Hypothalamus (tissue), 51 donors: ENCODE results near the gene TAF11L13.
"Not testable (repeated sequence)": the region's sequence is repeated elsewhere in the genome, so short reads cannot be mapped to it uniquely, and the experiment has no call there.

Experiments
- DNase-seq, 51 donors: peaks; one replicate each; lab custom pipeline; 2025; lab: John Stamatoyannopoulos, UW

The TAF11L13 gene

DNA sequence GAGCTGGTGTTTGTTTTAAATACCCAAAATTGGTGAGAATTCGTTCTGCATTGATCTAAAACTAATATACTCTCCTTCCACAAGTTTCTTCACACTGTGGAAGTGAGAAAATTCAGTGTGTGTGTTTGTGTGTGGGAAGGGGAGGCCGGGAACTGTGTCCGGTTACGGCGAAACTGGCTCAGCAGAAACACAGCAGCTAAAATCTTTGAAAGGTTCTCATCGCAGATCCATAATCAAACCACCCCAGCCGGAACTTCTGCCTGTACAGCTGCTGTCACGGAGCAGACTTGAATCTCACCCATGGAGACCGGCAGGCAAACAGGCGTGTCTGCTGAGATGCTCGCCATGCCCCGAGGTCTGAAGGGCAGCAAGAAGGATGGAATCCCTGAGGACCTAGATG is at the start of gene TAF11L13:
TAF11L13 (plus strand) TSS at position 301 of the 400 bp plus-strand sequence.
- not testable (repeated sequence) for DNase-seq

DNA sequence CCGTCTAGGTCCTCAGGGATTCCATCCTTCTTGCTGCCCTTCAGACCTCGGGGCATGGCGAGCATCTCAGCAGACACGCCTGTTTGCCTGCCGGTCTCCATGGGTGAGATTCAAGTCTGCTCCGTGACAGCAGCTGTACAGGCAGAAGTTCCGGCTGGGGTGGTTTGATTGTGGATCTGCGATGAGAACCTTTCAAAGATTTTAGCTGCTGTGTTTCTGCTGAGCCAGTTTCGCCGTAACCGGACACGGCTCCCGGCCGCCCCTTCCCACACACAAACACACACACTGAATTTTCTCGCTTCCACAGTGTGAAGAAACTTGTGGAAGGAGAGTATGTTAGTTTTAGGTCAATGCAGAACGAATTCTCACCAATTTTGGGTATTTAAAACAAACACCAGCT is 46.2 kb upstream of the TAF11L13 start, which contains the start of gene TAF11L7:
TAF11L7 (minus strand) TSS at position 101 of the 400 bp plus-strand sequence.
- DNase-seq, result not testable (repeated sequence)

DNA sequence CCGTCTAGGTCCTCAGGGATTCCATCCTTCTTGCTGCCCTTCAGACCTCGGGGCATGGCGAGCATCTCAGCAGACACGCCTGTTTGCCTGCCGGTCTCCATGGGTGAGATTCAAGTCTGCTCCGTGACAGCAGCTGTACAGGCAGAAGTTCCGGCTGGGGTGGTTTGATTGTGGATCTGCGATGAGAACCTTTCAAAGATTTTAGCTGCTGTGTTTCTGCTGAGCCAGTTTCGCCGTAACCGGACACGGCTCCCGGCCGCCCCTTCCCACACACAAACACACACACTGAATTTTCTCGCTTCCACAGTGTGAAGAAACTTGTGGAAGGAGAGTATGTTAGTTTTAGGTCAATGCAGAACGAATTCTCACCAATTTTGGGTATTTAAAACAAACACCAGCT is 41.0 kb upstream of the TAF11L13 start, which contains the start of gene TAF11L8:
TAF11L8 (minus strand) TSS at position 101 of the 400 bp plus-strand sequence.
- not testable (repeated sequence) for DNase-seq

DNA sequence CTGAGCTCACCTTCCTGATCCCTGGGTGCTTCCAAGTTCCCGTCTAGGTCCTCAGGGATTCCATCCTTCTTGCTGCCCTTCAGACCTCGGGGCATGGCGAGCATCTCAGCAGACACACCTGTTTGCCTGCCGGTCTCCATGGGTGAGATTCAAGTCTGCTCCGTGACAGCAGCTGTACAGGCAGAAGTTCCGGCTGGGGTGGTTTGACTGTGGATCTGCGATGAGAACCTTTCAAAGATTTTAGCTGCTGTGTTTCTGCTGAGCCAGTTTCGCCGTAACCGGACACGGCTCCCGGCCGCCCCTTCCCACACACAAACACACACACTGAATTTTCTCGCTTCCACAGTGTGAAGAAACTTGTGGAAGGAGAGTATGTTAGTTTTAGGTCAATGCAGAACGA is 37.6 kb upstream of the TAF11L13 start, which contains the start of gene TAF11L9:
TAF11L9 (minus strand) TSS at position 140 of the 400 bp plus-strand sequence.
- DNase-seq, result not testable (repeated sequence)

DNA sequence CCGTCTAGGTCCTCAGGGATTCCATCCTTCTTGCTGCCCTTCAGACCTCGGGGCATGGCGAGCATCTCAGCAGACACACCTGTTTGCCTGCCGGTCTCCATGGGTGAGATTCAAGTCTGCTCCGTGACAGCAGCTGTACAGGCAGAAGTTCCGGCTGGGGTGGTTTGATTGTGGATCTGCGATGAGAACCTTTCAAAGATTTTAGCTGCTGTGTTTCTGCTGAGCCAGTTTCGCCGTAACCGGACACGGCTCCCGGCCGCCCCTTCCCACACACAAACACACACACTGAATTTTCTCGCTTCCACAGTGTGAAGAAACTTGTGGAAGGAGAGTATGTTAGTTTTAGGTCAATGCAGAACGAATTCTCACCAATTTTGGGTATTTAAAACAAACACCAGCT is 34.2 kb upstream of the TAF11L13 start, which contains the start of gene TAF11L10:
TAF11L10 (minus strand) TSS at position 101 of the 400 bp plus-strand sequence.
- not testable (repeated sequence) for DNase-seq

DNA sequence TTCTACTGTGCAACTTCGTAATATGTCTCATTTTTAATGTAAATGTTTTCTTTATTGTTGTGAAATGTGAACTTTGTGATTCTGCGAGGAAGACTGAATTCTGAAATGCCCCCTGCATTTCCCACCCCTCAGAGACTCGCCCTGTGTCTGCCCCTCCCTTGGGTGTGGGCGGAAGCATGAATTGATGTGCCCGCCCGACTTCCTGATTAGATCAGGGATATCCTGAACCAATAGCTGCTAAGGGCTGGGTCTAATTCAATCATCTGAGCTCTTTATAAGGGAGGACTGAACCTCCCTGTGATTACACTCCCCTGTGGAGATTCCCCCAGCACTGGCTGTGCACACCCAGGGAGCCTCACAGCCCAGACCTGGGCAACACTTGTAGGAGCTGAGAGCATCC is 28.0 kb upstream of the TAF11L13 start, which contains the start of gene TAF11L11:
TAF11L11 (plus strand) TSS at position 304 of the 400 bp plus-strand sequence.
- DNase-seq, result not testable (repeated sequence)

DNA sequence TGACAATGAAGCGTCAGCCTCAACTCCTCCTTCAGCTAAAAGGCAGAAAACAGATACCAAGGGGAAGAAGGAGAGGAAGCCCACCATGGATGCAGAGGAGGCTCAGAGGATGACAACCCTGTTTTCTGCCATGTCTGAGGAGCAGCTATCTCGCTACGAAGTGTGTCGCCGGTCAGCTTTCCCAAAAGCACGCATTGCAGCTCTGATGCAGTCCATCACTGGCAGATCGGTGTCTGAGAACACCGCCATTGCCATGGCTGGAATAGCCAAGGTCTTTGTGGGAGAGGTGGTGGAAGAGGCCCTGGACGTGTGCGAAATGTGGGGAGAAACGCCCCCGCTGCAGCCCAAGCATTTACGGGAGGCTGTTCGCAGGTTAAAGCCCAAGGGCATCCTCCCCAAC is 26.9 kb upstream of the TAF11L13 start:
- DNase-seq, result no peak

DNA sequence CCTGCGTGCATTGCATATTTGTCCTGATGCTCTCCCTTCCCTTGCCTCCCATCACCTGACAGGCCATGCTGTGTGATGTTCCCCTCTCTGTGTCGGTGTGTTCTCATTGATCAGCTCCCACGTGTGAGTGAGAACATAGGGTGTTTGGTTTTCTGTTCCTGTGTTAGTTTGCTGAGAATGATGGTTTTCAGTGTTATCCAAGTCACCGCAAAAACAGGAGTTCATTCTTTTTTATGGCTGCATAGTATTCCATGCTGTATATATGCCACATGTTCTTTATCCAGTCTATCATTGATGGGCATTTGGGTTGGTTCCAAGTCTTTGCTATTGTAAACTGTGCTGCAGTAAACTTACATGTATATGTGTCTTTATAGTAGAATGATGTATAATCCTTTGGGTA is 24.4 kb upstream of the TAF11L13 start:
- not testable (repeated sequence) for DNase-seq

DNA sequence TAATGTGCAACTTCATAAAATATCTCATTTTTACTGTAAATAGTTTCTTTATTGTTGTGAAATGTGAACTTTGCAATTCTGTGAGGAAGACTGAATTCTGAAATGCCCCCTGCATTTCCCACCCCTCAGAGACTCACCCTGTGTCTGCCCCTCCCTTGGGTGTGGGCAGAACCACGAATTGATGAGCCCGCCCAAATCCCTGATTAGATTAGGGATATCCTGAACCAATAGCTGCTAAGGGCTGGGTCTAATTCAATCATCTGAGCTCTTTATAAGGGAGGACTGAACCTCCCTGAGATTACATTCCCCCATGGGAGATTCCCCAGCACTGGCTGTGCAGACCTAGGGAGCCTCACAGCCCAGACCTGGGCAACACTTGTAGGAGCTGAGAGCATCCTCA is 21.8 kb upstream of the TAF11L13 start, which contains the start of gene TAF11L12:
TAF11L12 (plus strand) TSS at position 301 of the 400 bp plus-strand sequence.
- DNase-seq, result not testable (repeated sequence)

DNA sequence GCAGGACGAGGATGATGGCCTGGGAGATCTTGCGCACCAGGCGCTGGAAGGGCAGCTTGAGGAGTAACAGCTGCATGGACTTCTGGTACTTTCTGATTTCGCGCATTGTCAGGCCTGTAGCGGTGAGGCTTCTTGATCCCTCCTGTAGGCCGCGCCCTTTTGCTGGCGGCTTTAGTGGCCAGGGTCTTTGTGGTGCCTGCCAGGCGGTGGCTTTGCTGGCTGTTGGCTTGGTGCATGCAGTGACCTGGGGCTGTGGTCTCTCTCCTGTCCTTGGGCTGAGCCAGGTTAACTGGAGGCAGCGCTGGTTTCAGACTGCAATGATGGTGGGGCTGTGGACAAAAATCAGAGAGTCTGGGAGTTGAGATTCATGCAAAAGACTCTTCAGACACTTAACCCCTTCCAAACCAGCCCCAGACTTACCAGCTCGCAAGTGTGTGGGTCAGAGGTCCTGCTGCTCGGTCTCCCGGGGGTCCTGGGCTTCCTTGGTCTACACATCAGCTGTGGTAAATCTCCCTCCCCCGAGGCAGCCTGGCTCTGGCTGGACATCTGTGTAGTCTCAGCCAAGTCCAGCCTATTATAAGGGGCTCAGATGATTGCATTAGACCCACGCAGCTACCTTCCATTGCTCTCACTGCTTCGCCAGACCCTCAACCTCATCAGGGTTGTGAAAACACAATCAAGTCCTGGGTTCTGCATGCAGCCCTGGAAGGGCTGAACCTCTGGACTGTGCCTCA is 16.8 kb upstream of the TAF11L13 start:
- no peak for DNase-seq

DNA sequence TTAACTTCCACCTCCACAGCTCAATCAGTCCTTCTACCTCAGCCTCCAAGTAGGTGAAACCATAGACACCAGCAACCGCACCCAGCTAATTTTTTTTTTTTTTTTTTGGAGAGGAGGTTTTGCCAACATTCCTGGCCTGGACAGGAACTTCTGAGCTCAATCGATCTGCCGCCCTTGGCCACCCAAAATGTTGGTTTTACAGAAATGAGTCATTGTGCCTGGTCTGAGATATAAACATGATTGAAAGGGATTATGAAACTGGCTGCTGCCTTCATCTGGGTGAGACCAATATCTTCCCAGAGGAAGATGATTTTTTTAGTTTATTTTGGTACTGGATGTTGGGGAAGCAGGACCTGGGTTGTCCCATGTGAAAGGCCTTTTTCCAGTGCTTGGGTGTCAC is 12.5 kb upstream of the TAF11L13 start:
- no peak for DNase-seq

DNA sequence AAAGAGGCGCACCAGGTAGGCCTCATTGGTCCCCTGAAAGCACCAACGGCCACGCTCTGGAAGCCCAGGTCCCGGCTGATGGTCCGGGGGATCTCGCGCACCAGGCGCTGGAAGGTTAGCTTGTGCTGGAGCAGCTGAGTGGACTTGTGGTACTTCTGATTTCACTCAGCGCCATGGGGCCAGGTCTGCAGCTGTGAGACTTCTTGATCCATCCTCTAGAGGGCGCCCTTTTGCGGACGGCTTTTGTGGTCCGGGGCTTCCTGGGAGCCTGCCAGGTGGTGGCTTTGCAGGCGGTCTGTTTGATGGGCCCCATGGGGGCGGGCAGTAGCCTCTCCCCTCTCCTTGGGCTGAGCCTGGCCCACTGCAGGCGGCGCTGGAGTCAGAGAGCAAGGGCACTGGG is 11.3 kb upstream of the TAF11L13 start:
- no peak for DNase-seq

DNA sequence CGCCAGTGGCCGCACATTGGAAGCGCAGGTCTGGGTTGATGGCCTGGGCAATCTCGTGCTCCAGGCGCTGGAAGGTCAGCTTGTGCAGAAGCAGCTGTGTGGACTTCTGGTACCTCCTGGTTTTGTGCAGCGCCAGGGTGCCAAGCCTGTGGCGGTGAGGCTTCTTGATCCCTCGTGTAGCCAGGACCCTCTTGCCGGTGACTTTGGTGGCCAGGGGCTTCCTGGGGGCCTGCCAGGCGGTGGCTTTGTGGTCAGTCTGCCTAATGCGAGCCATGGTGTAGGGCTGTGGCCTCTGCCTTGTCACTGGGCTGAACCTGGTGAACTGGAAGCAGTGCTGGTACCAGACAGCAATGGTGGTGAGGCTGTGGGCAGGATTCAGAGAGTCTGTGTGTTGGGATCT is 6.2 kb upstream of the TAF11L13 start:
- no peak for DNase-seq

DNA sequence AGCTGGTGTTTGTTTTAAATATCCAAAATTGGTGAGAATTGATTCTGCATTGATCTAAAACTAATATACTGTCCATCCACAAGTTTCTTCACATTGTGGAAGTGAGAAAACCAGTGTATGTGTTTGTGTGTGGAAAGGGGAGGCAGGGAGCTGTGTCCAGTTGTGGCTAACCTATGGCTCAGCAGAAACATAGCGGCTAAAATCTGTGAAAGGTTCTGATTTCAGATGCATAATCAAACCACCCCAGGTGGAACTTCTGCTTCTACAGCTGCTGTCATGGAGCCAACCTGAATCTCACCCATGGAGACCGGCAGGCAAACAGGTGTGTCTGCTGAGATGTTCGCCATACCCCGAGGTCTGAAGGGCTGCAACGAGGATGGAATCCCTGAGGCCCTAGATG is 2.3 kb downstream of the TAF11L13 start, which contains the start of gene TAF11L14:
TAF11L14 (plus strand) TSS at position 301 of the 400 bp plus-strand sequence.
- DNase-seq, result no peak

DNA sequence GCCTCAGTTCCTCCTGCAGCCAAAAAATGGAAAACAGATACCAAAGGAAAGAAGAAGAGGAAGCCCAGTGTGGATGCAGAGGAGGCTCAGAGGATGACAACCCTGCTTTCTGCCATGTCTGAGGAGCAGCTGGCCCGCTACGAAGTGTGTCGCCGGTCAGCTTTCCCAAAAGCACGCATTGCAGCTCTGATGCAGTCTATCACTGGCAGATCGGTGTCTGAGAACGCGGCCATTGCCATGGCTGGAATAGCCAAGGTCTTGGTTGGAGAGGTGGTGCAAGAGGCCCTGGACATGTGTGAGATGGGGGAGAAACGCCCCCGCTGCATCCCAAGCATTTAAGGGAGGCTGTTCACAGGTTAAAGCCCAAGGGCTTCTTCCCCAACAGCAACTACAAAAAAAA is 17.3 kb downstream of the TAF11L13 start:
- DNase-seq, result not testable (repeated sequence)

DNA sequence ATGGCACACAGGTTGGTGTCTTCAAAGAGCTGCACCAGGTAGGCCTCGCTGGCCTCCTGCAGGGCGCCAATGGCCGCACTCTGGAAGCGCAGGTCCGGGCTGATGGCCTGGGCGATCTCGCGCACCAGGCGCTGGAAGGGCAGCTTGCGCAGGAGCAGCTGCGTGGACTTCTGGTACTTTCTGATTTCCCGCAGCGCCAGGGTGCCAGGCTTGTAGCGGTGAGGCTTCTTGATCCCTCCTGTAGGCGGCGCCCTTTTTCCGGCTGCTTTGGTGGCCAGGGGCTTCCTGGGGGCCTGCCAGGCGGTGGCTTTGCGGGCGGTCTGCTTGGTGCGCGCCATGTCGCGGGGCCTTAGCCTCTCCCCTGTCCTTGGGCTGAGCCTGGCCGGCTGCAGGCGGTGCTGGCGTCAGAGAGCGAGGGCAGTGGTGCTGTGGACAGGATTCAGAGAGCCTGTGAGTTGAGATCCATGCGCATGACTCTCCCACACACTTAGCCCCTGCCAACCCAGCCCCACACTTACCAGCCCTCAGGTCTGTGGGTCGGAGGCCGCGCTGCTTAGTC is 23.4 kb downstream of the TAF11L13 start:
- DNase-seq, result not testable (repeated sequence)

DNA sequence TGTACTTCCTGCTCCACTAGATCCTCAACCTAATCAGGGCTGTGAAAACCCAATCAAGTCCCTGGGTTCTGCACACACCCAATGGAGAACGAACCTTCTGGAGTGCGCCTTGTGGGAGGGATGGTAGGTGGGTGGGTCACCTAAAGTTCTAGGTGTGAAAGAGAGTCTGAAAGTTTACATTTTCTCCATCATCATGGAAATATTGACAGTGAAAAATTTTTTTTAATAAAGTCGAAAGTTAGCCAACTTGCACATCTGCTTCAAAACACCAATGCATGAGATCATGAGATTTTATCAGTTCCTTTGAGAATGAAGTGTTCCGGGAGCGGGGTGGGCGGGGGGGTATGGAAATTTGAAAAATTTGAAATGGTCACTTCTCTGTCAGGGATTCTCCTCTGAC is 24.0 kb downstream of the TAF11L13 start:
- DNase-seq, result no peak

DNA sequence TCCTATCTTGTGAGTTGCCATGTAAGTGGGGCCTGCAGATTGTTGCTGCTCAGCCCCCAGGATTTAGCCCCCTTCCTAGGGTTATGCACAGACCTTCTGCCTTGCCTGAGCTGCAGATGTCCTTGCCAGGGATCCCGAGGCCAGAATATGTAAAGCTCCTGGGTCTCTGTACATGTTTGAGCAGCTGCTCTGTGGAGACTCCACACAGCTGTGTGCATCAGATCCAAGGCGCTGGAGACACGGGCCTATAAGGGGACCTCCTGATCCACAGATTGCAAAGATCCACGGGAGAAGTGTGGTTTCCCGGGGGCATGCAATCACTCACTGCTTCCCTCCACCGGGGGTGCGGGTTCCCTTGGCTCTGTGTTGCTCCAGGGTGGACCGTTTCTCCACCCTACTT is 31.3 kb downstream of the TAF11L13 start:
- DNase-seq, result no peak

DNA sequence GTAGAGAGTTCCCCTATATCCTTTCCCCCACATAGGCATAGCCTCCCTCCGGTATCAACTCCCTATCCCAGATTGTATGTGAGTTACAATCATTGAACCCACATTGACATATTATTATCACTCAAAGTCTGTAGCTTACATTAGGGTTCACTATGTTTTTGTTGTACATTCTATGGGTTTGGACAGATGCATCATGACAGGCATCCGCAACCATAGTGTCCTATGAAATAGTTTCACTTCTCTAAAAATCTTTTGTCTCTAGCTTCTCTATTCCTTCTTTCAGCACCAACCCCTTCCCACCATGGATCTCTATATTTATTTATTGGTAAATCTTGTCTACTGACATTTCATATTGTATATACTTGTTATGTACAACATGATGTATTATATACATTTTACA is 33.9 kb downstream of the TAF11L13 start:
- no peak for DNase-seq

DNA sequence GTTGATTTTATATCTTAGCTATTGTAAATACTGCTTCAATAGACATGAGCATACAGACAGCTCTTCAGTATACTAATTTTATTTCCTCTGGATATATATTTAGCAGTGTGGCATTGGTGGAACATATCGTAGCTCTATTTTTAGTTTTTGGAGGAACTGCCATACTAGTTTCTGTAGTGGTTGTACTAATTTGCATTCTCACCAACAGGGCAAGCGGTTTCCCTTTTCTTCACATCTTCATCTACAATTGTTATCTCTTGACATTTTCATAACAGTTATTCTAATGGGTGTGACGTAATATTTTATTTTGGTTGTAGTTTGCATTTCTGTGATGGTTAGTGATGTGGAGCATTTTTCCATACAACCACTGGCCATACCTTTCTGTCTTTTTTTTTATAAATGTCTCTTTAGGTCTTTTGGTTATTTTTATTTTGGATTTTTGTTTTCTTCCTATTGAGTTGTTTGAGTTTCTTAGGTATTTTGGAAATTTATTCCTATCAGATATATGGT is 34.9 kb downstream of the TAF11L13 start:
- DNase-seq, result no peak

DNA sequence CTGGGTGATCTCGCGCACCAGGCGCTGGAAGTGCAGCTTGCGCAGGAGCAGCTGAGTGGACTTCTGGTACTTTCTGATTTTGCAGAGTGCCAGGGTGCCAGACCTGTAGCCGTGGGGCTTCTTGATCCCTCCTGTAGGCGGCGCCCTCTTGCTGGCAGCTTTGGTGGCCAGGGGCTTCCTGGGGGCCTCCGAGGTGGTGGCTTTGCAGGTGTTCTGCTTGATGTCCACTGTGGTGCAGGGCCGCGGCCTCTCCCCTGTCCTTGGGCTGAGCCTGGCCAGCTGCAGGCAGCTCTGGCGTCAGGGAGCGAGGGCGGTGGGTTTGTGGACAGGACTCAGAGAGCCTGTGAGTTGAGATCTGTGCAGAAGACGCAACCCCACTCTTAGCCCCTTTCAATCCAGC is 38.5 kb downstream of the TAF11L13 start:
- no peak for DNase-seq
